Muscle layer of colon (tissue), 2 donors: Measurements from ENCODE around the gene PTPRT.

ENCODE experiments used
- H3K27ac ChIP-seq: one replicate; pipeline ENCODE4 v1.7.0; 2013; ENCODE audit warnings: low read depth, mild to moderate bottlenecking, low read length, moderate library complexity
- H3K27me3 ChIP-seq, 2 donors: one replicate each; pipeline ENCODE4 v1.7.0; 2013; ENCODE audit warnings: low read length in 2 of 2, mild to moderate bottlenecking in 2 of 2; ENCODE audit not compliant: insufficient read depth in 2 of 2, control insufficient read depth in 1 of 2
- H3K36me3 ChIP-seq: one replicate; pipeline ENCODE4 v1.7.0; 2013; ENCODE audit warnings: mild to moderate bottlenecking, low read length; ENCODE audit not compliant: insufficient read depth
- H3K4me1 ChIP-seq: one replicate; pipeline ENCODE4 v1.7.0; 2013; ENCODE audit warnings: mild to moderate bottlenecking, low read length; ENCODE audit not compliant: insufficient read depth
- H3K4me3 ChIP-seq, 2 donors: one replicate each; pipeline ENCODE4 v1.7.0; 2013; ENCODE audit warnings: low read length in 2 of 2, low read depth in 1 of 2, mild to moderate bottlenecking in 1 of 2, moderate library complexity in 1 of 2
- H3K9ac ChIP-seq: one replicate; pipeline ENCODE4 v1.7.0; 2013; ENCODE audit warnings: low read length
- H3K9me3 ChIP-seq: one replicate; pipeline ENCODE4 v1.7.0; 2013; ENCODE audit warnings: mild to moderate bottlenecking, low read length
- donor health status: abdominal sarcoma.
- donor health status: Adenocarcinoma of cecum.

Gene PTPRT

DNA sequence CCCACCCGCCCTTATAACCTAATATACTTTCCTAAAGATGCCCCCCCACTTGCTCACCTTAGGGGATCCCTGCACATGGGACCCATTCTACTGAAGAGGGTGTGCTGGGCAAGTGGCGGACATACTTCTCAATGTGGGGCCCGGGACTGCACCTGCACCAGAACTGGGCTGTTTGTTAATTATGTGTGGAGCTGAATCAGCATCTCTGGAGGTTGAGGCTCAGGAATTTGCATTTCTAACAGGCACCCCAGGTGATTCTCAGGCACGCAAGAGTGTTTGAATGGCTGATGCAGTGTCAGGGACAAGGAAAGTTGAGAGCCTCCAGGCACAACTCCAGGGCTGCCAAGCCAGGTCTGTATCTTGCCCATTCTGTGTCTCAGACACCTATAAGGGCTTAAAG, 8.9 kb upstream of the PTPRT start:
- H3K4me3 ChIP-seq: no peak overlapping the region
- H3K27me3 ChIP-seq: no peaks in the 10 kb centered on the region
- H3K4me1 ChIP-seq: no peaks in the 10 kb centered on the region
- no peak overlapping the region for H3K9ac ChIP-seq
- H3K36me3 ChIP-seq: no peaks in the 10 kb centered on the region
- H3K9me3 ChIP-seq: no peaks in the 10 kb centered on the region
- H3K27ac ChIP-seq: no peak overlapping the region

DNA sequence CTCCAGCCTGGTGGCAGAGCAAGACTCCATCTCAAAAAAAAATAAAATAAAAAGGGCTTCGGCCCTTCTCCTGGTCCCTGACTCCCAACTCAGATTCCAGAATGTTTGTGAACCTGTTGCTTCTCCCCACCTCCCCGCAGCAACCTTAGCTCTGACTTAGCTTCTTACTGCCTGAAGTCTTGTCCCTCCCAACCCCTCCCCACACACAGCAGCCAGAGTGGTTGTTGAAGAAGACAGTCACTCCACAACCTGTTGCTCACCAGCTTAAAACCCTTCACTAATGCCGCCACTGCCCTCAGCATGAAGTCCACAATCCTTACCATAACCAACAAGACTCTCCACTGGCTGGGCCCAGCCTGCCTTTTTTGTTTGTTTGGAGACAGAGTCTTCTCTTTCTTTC, 6.5 kb upstream of the PTPRT start:
- H3K27ac ChIP-seq: no peak overlapping the region
- H3K9me3 ChIP-seq: no peaks in the 10 kb centered on the region
- no peak overlapping the region for H3K4me3 ChIP-seq
- no peaks in the 10 kb centered on the region for H3K4me1 ChIP-seq
- peaks cover under 1 to 8% of the 10 kb centered on the region in 2 donors for H3K27me3 ChIP-seq
- no peaks in the 10 kb centered on the region for H3K36me3 ChIP-seq
- H3K9ac ChIP-seq: no peak overlapping the region

DNA sequence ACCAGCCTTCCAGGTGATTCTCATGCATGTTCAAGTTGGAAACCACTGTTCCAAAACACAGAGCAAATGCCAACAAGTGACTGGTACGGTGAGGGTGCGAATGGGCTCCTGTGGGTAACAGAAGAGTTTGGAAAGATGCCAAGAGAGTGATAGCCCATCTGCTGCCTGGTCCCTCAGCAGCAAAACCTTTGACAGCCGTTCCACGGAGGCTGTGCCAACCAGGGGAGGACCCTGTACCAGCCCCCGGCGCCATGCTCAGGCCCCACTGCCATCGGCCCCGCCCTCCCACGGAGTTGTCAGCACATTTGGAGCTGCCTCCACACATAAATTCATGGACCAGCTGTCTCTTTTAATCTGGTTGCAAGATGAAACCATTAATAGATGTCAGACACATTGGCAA, 4.4 kb upstream of the PTPRT start:
- peaks cover 8 to 18% of the 10 kb centered on the region in 2 donors for H3K27me3 ChIP-seq
- H3K36me3 ChIP-seq: no peaks in the 10 kb centered on the region
- no peak overlapping the region for H3K9ac ChIP-seq
- H3K27ac ChIP-seq: no peak overlapping the region
- no peaks in the 10 kb centered on the region for H3K4me1 ChIP-seq
- no peak overlapping the region for H3K4me3 ChIP-seq
- no peaks in the 10 kb centered on the region for H3K9me3 ChIP-seq

DNA sequence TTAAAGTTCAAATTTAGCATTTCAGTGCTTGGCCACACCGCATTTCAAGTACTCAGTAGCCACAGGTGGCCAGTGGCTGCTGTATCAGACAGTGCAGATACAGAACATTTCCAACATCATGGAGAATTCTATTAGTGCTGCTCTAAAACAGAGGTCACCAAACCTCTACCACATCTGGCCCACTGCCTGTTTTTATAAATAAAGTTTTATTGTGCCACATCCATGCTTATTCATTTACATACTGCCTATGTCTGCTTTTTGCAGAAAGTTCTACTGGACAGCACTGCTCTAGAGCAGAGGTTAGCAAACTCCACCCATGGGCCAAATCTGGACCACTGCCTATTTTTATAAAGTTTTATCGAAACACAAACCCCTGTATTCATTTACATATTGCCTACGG, 3.7 kb upstream of the PTPRT start:
- no peak overlapping the region for H3K27ac ChIP-seq
- peaks cover 8 to 25% of the 10 kb centered on the region in 2 donors for H3K27me3 ChIP-seq

DNA sequence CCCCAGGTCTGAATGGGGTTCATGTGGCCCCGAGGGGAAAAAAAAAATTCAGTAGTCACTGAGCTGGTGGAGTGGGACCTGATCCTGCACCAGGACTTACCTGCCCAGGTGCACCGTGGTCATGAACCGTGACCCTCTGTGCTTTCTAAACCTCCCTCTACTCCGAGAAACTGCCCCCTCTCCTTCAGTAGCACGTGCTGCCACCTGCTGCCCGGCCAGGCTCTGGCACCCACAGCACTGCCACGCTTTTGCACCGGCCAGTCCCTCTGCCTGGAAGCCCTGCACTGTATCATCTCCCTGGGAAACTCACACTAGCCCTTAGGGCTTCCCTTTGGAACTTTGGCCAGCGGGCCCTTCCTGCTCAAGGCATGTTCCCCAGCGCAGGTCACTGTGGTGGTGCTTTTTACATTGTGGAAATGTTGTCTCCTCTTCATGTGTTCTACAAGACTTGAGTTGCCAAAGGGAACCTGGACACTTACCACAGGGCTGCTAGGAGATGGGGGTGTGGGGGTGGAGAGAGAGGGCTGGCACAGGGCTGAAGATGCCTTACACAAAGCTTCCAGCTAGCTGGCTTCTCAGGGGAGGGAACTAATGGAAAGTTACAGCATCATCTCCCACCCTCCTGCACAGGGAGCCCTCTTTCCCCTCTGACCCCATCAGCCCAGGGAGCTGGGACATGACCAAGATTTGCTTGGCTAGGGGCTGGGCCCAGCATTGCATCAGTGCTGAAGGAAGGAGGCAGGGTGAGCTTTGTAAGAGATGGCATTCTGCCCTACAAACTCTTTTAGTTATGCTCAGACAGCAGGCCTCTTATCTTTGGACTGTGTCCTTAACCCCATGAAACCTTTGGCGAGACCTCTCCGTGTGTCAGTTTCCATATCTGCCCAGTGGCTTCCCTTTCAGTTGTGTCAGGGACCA, 2.5 kb upstream of the PTPRT start:
- Histone ChIP-seq H3K9me3 (no peaks in the 10 kb centered on the region), H3K27me3 (peaks cover 20 to 30% of the 10 kb centered on the region in 2 donors)

More for the DNA sequence above, 3.7 kb upstream of the PTPRT start:
- Histone ChIP-seq H3K9ac (no peak overlapping the region), H3K4me1 (peaks cover under 1% of the 10 kb centered on the region), H3K9me3 (no peaks in the 10 kb centered on the region), H3K4me3 (no peak overlapping the region), H3K36me3 (no peaks in the 10 kb centered on the region)

DNA sequence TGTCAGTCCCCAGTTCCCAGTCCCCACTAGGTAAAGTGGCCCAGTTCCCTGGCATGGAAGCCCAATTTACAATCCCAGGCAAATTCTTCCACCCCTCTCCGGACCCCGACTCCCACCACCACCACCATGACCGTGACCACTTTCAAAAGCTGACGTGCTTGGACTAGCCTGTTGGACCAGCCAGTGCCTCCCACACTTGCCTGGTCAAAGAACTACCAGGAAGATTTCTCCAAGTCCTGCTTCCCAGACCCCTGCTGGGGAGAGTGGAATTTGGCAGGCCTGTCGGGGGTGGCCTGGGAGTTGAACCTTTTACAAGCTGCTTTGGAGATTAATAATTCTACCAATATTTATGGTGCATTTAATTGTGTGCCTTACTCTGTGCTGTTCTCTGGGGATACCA, 1.4 kb upstream of the PTPRT start:
- H3K9me3 ChIP-seq: no peaks in the 10 kb centered on the region
- no peaks in the 10 kb centered on the region for H3K36me3 ChIP-seq
- peaks cover 20 to 30% of the 10 kb centered on the region in 2 donors for H3K27me3 ChIP-seq
- peaks cover 8% of the 10 kb centered on the region for H3K4me1 ChIP-seq
- no peak overlapping the region for H3K9ac ChIP-seq
- no peak overlapping the region for H3K4me3 ChIP-seq
- H3K27ac ChIP-seq: no peak overlapping the region

More for the DNA sequence above, 2.5 kb upstream of the PTPRT start:
- Histone ChIP-seq H3K9ac (no peak overlapping the region), H3K36me3 (no peaks in the 10 kb centered on the region), H3K4me3 (no peak overlapping the region), H3K4me1 (peaks cover 8% of the 10 kb centered on the region), H3K27ac (no peak overlapping the region)

DNA sequence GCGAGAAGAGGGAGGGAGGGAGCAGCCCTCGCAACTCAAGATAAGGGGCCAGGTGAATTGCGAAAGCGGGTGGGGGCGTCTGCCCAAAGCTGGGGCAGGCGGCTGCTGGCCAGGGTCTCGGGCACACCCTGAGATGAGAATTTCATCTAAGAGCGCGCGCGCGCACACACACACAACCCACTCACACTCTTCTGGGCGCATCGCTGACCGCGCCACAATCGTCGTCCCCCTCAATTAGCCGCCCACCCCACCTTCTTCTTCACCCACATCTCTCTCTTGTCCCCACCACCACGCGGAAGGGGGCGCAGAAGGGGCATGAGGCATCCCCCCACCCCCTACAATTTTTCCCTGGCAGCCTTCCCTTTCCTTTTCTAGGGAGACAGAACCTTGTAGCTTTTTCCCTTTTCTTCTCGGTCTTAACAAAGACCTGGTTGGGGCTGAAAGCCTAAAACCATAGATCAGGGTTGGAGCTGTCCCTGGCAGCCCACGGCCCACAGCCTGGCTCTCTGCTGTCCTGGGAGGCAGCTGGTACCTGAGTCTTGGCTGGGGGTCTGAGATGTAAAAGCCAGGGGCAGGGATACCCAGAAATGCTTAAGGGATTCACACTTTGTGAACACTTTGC, 737 bp upstream of the PTPRT start:
- no peak overlapping the region for H3K4me3 ChIP-seq
- H3K9me3 ChIP-seq: no peaks in the 10 kb centered on the region
- H3K36me3 ChIP-seq: no peaks in the 10 kb centered on the region
- H3K27ac ChIP-seq: no peak overlapping the region
- peaks cover 20 to 30% of the 10 kb centered on the region in 2 donors for H3K27me3 ChIP-seq
- peaks cover 8% of the 10 kb centered on the region for H3K4me1 ChIP-seq
- no peak overlapping the region for H3K9ac ChIP-seq

DNA sequence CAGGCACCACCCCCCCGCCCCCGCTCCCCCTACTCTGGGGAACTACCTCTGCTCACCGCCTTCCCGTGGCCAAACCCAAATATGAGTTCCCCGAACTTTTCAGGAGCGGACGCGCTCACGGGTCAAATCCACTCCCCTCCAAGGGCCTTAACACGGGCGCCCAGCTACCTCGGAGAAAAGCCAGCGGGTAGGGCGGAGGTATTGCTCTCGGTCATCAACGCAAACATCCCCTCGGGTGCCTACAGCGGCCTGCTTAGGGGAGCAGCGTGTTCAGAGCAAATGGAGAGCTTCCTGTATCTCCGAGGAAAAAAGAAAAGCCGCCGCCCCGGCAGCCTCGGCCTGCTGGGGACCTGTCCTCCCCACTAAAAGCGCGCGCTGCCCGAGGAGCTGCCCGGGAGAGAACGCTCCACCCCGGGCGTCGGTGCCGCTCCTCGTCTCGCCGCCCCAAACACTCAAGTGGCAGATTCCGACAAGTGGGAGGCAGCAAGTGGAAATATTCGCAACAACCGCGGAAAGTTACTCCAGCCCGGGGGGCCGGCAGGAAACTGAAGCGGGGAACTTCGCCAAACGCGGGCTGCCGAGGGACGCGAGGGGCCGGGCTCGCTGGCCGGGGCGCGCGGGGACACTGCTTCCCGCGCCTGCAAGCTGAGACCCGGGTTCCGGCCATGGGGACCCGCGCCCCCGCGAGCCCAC, 699 bp downstream of the PTPRT start:
- H3K4me3 ChIP-seq: no peak overlapping the region

DNA sequence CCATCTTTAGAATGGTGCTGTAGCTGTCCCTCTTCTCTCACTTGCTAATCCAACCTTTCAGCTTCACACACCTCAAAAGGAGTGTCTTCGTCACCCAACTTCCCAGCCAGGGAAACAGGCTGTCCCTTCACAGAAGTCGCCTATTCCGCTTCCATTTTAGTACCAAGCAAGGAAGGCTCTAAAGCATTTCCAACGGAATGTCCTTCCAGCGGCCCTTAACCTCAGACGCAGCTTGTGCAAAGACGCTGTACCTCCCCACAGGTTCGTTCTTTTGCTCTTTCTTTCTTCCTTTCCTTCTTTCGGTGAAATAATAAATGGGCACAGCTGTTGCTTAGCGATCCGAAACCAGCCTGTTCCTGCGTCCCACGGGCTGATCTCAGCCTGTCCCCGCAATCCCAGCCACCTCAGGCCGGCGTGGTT, 1.5 kb downstream of the PTPRT start:
- Histone ChIP-seq H3K4me3 (no peak overlapping the region), H3K36me3 (no peaks in the 10 kb centered on the region), H3K27ac (no peak overlapping the region), H3K9me3 (no peaks in the 10 kb centered on the region), H3K27me3 (peaks cover 20 to 30% of the 10 kb centered on the region in 2 donors), H3K9ac (no peak overlapping the region), H3K4me1 (peaks cover 8% of the 10 kb centered on the region)

More for the DNA sequence above, 699 bp downstream of the PTPRT start:
- no peak overlapping the region for H3K27ac ChIP-seq
- peaks cover 20 to 30% of the 10 kb centered on the region in 2 donors for H3K27me3 ChIP-seq
- no peaks in the 10 kb centered on the region for H3K9me3 ChIP-seq
- peaks cover 8% of the 10 kb centered on the region for H3K4me1 ChIP-seq
- H3K36me3 ChIP-seq: no peaks in the 10 kb centered on the region
- no peak overlapping the region for H3K9ac ChIP-seq

DNA sequence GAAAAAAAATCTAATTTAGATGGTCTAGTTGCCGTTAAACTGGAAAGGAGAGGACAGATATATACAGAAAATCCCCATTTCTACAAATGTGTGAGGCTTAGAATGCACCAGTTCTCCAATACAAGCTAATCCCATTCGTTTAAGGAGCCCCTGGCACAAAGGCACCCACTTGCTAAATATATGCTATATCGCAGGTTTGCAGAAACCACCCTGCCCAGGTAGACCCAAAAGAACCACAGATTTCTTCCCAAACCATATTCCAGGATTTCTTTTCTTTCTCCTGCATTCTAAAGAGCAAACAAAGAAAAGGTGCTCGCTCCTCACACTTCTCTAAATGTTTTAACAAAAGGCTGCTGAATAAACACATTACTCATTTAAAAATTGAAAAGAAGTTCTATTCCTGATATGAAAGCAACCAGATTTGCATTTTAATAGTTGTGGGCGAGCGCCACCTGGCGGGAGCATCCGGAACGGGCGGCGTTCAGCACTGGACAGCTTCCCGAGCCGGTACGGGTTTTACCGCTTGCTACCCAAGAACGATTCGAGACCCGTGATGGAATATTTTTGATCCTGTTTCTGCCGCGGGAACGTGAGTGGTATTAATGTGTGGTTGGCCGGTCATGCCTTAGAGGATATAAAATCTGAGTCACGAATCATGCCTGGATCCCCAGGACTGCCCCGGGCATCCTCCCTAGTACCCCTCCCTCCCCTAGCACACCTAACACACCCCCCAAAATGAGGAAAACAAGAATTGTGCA, 2.1 kb downstream of the PTPRT start:
- no peak overlapping the region for H3K9ac ChIP-seq
- H3K4me3 ChIP-seq: no peak overlapping the region

DNA sequence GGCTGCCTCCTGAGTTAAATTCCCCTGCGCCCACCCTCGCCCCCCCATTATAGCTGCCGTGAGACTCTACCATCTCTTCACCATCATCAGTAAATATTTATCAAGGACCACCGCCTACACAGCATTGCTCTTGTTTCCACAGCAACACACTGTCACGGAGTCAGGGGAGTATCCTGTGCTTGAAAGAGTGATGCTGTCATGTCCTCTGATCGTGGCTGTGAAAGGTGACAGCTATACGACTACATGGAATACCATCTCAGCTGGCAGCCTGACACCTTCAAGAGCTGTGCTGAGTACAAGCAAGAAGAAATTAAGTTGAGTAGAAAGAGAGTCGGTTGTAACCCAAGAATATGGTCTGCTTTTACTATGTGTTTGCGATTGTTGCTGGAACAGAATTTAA, 3.4 kb downstream of the PTPRT start:
- Histone ChIP-seq H3K9ac (no peak overlapping the region), H3K4me3 (no peak overlapping the region), H3K4me1 (peaks cover 8% of the 10 kb centered on the region), H3K9me3 (no peaks in the 10 kb centered on the region), H3K27me3 (peaks cover 12 to 30% of the 10 kb centered on the region in 2 donors), H3K36me3 (no peaks in the 10 kb centered on the region), H3K27ac (no peak overlapping the region)

More for the DNA sequence above, 2.1 kb downstream of the PTPRT start:
- H3K27me3 ChIP-seq: peaks cover 20 to 30% of the 10 kb centered on the region in 2 donors
- peaks cover 8% of the 10 kb centered on the region for H3K4me1 ChIP-seq
- H3K36me3 ChIP-seq: no peaks in the 10 kb centered on the region
- no peaks in the 10 kb centered on the region for H3K9me3 ChIP-seq
- H3K27ac ChIP-seq: no peak overlapping the region
